ENCODE data around the gene XIRP2.
A peak's percentile ranks its signal among the peaks of the same experiment; 100 is the strongest.
"Not testable (repeated sequence)": the region's sequence is repeated elsewhere in the genome, so short reads cannot be mapped to it uniquely, and the experiment has no call there.

Gene XIRP2

GRCh38 chr2:167052825-167053224 lies 164.5 kb downstream of the XIRP2 start:
- DNase-seq = no peak

GRCh38 chr2:167054881-167055280 lies 166.6 kb downstream of the XIRP2 start:
- DNase-seq = no peak

- no peak for DNase-seq
Observed at GRCh38 chr2:167057446-167057845, 169.2 kb downstream of the XIRP2 start.

GRCh38 chr2:167059173-167059572 lies 170.9 kb downstream of the XIRP2 start:
- DNase-seq = no peak

- DNase-seq = no peak
Observed at GRCh38 chr2:167069855-167070254, 181.6 kb downstream of the XIRP2 start.

GRCh38 chr2:167075708-167076107 lies 187.4 kb downstream of the XIRP2 start:
- DNase-seq = not testable (repeated sequence)

- not testable (repeated sequence) for DNase-seq
Observed at GRCh38 chr2:167098931-167099330, 210.7 kb downstream of the XIRP2 start.

GRCh38 chr2:167100506-167100905 lies 212.2 kb downstream of the XIRP2 start:
- peak; percentile 18 for DNase-seq

GRCh38 chr2:167103028-167103756 lies 214.9 kb downstream of the XIRP2 start:
- no peak for DNase-seq

- no peak for DNase-seq
Observed at GRCh38 chr2:167103757-167104133, 215.5 kb downstream of the XIRP2 start.

GRCh38 chr2:167104691-167105090 lies 216.4 kb downstream of the XIRP2 start:
- DNase-seq = no peak

GRCh38 chr2:167109682-167110081 lies 221.4 kb downstream of the XIRP2 start:
- DNase-seq = not testable (repeated sequence)

GRCh38 chr2:167110345-167110744 lies 222.1 kb downstream of the XIRP2 start:
- no peak for DNase-seq

GRCh38 chr2:167114018-167114417 lies 225.7 kb downstream of the XIRP2 start:
- DNase-seq = no peak

GRCh38 chr2:167115541-167115940 lies 227.3 kb downstream of the XIRP2 start:
- no peak for DNase-seq

GRCh38 chr2:167122389-167122788 lies 234.1 kb downstream of the XIRP2 start:
- DNase-seq = no peak

- DNase-seq = no peak
Observed at GRCh38 chr2:167126165-167126564, 237.9 kb downstream of the XIRP2 start.

- DNase-seq = peak; percentile 8
Observed at GRCh38 chr2:167127135-167127534, 238.9 kb downstream of the XIRP2 start.

- no peak for DNase-seq
Observed at GRCh38 chr2:167128130-167128529, 239.8 kb downstream of the XIRP2 start.

GRCh38 chr2:167132066-167132465 lies 243.8 kb downstream of the XIRP2 start:
- no peak for DNase-seq

GRCh38 chr2:167132906-167133555 lies 244.8 kb downstream of the XIRP2 start:
- DNase-seq = no peak

GRCh38 chr2:167133614-167134013 lies 245.3 kb downstream of the XIRP2 start:
- DNase-seq = no peak

- peak; percentile 10 for DNase-seq
Observed at GRCh38 chr2:167134381-167135072, 246.2 kb downstream of the XIRP2 start.

- peak; percentile 0 for DNase-seq
Observed at GRCh38 chr2:167135706-167136105, 247.4 kb downstream of the XIRP2 start.
